HG03280 (cell line): Measurements from ENCODE around the gene IPO7.

Source experiments
- ATAC-seq: cut with Tn5 transposase; IDR thresholded peaks from one replicate; pipeline ENCODE4 v1.9.1; 2021; ENCODE audit warnings: mild to moderate bottlenecking, moderate library complexity; ENCODE audit not compliant: unreplicated experiment

The IPO7 gene

GRCh38 chr11:9489080-9489765, 104.8 kb downstream of the IPO7 start:
- no peak for ATAC-seq

DNA sequence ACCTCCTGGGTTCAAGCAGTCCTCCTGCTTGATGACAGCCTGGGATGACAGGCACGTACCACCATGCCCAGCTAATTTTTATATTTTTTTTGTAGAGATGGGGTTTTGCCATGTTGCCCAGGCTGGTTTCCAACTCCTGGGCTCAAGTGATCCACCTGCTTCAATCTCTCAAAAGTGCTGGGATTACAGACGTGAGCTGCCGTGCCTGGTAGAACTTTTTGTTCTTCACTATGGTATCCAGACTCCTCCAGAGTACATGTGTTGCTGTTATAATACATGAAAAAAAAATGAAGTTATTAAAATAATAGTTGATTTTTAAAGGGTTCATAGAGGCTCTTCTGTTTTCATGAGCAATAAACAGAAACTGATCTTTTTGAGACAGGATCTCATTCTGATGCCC, 105.9 kb downstream of the IPO7 start:
- no peak for ATAC-seq

GRCh38 chr11:9493492-9493891, 109.0 kb downstream of the IPO7 start:
- no peak for ATAC-seq

GRCh38 chr11:9494316-9494715, 109.9 kb downstream of the IPO7 start:
- ATAC-seq = no peak

DNA sequence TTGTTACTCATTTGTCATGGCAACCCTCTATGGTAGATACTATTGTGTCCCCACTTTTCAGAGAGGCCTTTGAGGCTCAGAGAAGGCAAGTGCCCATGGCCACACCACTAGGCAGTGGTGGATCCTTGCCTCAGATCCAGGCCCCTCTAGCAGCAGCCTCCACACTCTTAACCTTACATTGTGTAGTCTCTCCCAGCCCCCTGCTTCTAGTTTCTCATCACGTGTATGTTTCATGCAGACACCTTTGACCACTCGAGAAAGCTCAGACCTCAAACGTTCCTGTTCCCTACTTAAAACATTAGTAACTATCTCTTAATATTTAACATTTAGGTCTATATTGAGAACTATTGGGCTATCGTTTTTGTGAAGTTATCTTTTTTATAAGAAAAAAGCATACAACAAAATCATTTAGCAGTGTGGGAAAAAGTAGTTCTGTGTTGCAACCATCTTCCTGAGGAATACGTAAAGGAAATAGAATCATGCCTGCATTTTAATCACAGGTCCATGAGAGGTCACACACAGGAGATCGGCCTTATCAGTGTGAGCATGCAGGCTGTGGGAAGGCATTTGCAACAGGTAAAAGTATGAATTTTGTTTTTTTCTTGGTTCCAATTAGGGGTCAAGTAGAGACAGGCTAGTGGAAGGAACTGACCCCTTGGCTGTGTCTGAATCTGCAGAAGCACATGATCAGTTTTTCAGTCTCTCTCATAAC, 111.5 kb downstream of the IPO7 start:
- ATAC-seq = no peak
